K562 (cell line): Measurements from ENCODE around the gene GAD1. TPM values are rescaled to one million over a fixed set of nuclear protein-coding genes. Genes with fewer than 3 reads are reported as not detected.

Experiments used
- ATAC-seq: fragments of 200-7000 bp; cut with Tn5 transposase; 3 replicates; pipeline ENCODE4 v1.9.1; 2020; ENCODE audit warnings: moderate library complexity
- BruUV-seq: library from RNA; stranded (reverse); fragments of 400-500 nt; replicated peaks from 2 replicates; lab custom pipeline; 2021; lab: Mats Ljungman, UMichigan
- CTCF ChIA-PET: fragments of 300-600 bp; formaldehyde crosslinking; extraction: SDS; loops from one replicate; lab custom pipeline; 2021; ENCODE audit warnings: low intra/inter-chr PET ratio; lab: Yijun Ruan, JAX
- POLR2A ChIA-PET: fragments of 300-600, 350-650 bp; sonication (Branson Sonifier 250); formaldehyde crosslinking; extraction: SDS; loops from one replicate; lab custom pipeline; 2021; ENCODE audit warnings: antibody characterized with exemption, inconsistent platforms; lab: Yijun Ruan, JAX
- DNase-seq, 4 experiments: peaks; one replicate each; pipeline versions ENCODE4 v3.0.0 to v3.0.0-alpha.2; 2011 to 2018; ENCODE audit warnings: low spot score in 3 of 4, mixed read lengths in 3 of 4; ENCODE audit errors: extremely low read depth in 1 of 4
- FAIRE-seq: peaks from 2 replicates; lab custom pipeline; 2011; peaks lifted over from hg19 to GRCh38; lab: Jason Lieb, UNC
- H2AFZ ChIP-seq: 2 replicates; pipeline ENCODE4 v1.6.0; 2011; ENCODE audit warnings: low read depth, low read length, control low read depth, inconsistent platforms
- H3K27ac ChIP-seq: fragments of 200-600 bp; 3 replicates; pipeline ENCODE4 v1.8.0; 2011; ENCODE audit warnings: low read depth, mild to moderate bottlenecking, control low read depth, inconsistent platforms, low read length, moderate library complexity, mixed read lengths; ENCODE audit errors: extremely low read depth
- H3K27me3 ChIP-seq, 2 experiments: fragments of 300-600 bp in 1 of 2; 2 replicates in 1 of 2; 3 replicates in 1 of 2; pipeline versions ENCODE4 v1.6.0 to v1.8.0; 2011; ENCODE audit warnings: inconsistent platforms in 2 of 2, low read length in 2 of 2, mild to moderate bottlenecking in 1 of 2, mixed read lengths in 1 of 2, moderate library complexity in 1 of 2; ENCODE audit not compliant: control insufficient read depth in 2 of 2, insufficient read depth in 2 of 2
- H3K36me3 ChIP-seq: fragments of 300-600 bp; 3 replicates; pipeline ENCODE4 v1.8.0; 2011; ENCODE audit warnings: mild to moderate bottlenecking, low read length, inconsistent platforms; ENCODE audit not compliant: control insufficient read depth, insufficient read depth
- H3K4me1 ChIP-seq, 2 experiments: fragments of 200-600 bp in 1 of 2; replicated peaks in 1 of 2; 2 replicates in 1 of 2; 3 replicates in 1 of 2; pipeline versions ENCODE4 v1.5.1 to v1.8.0; 2011; ENCODE audit warnings: inconsistent platforms in 2 of 2, low read length in 2 of 2, mild to moderate bottlenecking in 1 of 2, mixed read lengths in 1 of 2, moderate library complexity in 1 of 2; ENCODE audit not compliant: control insufficient read depth in 2 of 2, insufficient read depth in 2 of 2
- H3K4me2 ChIP-seq: 2 replicates; pipeline ENCODE4 v1.6.1; 2011; ENCODE audit warnings: low read length, control low read depth, inconsistent platforms, mixed read lengths; ENCODE audit not compliant: insufficient read depth
- H3K4me3 ChIP-seq: fragments of 200-600 bp; sonication (generic), shearing (Covaris generic); 2 replicates; pipeline ENCODE4 v1.5.1; 2016; ENCODE audit warnings: control low read depth, inconsistent platforms
- H3K79me2 ChIP-seq: fragments of 200-600 bp; 3 replicates; pipeline ENCODE4 v1.8.0; 2011; ENCODE audit warnings: low read length, inconsistent platforms; ENCODE audit not compliant: control insufficient read depth, insufficient read depth
- H3K9ac ChIP-seq, 2 experiments: 2 replicates each; pipeline versions ENCODE4 v1.6.0 to v1.6.1; 2011; ENCODE audit warnings: low read depth in 2 of 2, low read length in 2 of 2, control low read depth in 1 of 2, inconsistent platforms in 1 of 2, mild to moderate bottlenecking in 1 of 2, mixed read lengths in 1 of 2; ENCODE audit not compliant: insufficient read depth in 1 of 2
- H3K9me1 ChIP-seq: one replicate; pipeline ENCODE4 v1.6.0; 2011; ENCODE audit warnings: inconsistent platforms, mild to moderate bottlenecking, low read length, moderate library complexity; ENCODE audit not compliant: control insufficient read depth, insufficient read depth
- H3K9me3 ChIP-seq: replicated peaks from 2 replicates; pipeline ENCODE4 v1.5.1; 2011; ENCODE audit warnings: low read depth, low read length, inconsistent platforms; ENCODE audit not compliant: control insufficient read depth, insufficient read depth
- H4K20me1 ChIP-seq: replicated peaks from 2 replicates; pipeline ENCODE4 v1.6.1; 2011; ENCODE audit warnings: low read length, inconsistent platforms, mixed read lengths; ENCODE audit not compliant: control insufficient read depth, insufficient read depth
- ARID1B ChIP-seq: fragments of 450-650 bp; IDR thresholded peaks from 2 replicates; pipeline ENCODE4 v1.6.1; 2016; ENCODE audit warnings: antibody characterized with exemption, mild to moderate bottlenecking, inconsistent platforms
- CBFA2T2 ChIP-seq: fragments of 450-650 bp; conservative IDR thresholded peaks from 2 replicates; pipeline ENCODE4 v1.6.1; 2017; ENCODE audit warnings: mild to moderate bottlenecking
- CREB1 ChIP-seq, 2 experiments: sonication (generic) in 1 of 2; formaldehyde crosslinking in 1 of 2; IDR thresholded peaks; 2 replicates each; pipeline versions ENCODE4 v1.6.1 to v1.8.0; 2012 to 2022; ENCODE audit warnings: inconsistent platforms in 1 of 2, mild to moderate bottlenecking in 1 of 2, missing genetic modification reagents in 1 of 2, moderate library complexity in 1 of 2
- CTBP1 ChIP-seq: fragments of 450-650 bp; IDR thresholded peaks from 2 replicates; pipeline ENCODE4 v1.6.1; 2016; ENCODE audit warnings: borderline replicate concordance
- EP300 ChIP-seq: IDR thresholded peaks from 2 replicates; pipeline ENCODE4 v1.6.1; 2012; ENCODE audit warnings: low read length, improper control_type of control experiment
- FOXP1 ChIP-seq: sonication (generic); formaldehyde crosslinking; IDR thresholded peaks from 2 replicates; pipeline ENCODE4 v1.8.0; 2022; ENCODE audit warnings: mild to moderate bottlenecking, missing genetic modification reagents
- KLF10 ChIP-seq: fragments of 250-450 bp; sonication (Bioruptor Pico); IDR thresholded peaks from 2 replicates; pipeline ENCODE4 v1.6.1; 2021; ENCODE audit warnings: matching md5 sums
- MEIS2 ChIP-seq: fragments of 450-650 bp; IDR thresholded peaks from 2 replicates; pipeline ENCODE4 v1.6.1; 2014; ENCODE audit warnings: mild to moderate bottlenecking; ENCODE audit not compliant: partially characterized antibody
- SAP30 ChIP-seq: fragments of 200-600 bp; sonication (generic); IDR thresholded peaks from 2 replicates; pipeline ENCODE4 v1.6.1; 2012; ENCODE audit warnings: borderline replicate concordance, low read depth, mild to moderate bottlenecking, moderate library complexity, low read length, control low read depth, inconsistent platforms; ENCODE audit not compliant: insufficient read depth, poor library complexity, severe bottlenecking
- SOX6 ChIP-seq: fragments of 450-650 bp; IDR thresholded peaks from 2 replicates; pipeline ENCODE4 v1.6.1; 2014; ENCODE audit warnings: mild to moderate bottlenecking
- TEAD4 ChIP-seq, 2 experiments: sonication (generic) in 1 of 2; formaldehyde crosslinking in 1 of 2; IDR thresholded peaks; 2 replicates each; pipeline versions ENCODE4 v1.6.1 to v1.8.0; 2012 to 2022; ENCODE audit warnings: borderline replicate concordance in 1 of 2, inconsistent platforms in 1 of 2, low read length in 1 of 2, mild to moderate bottlenecking in 1 of 2, missing genetic modification reagents in 1 of 2
- YY1 ChIP-seq, 3 experiments: IDR thresholded peaks; 2 replicates each; pipeline ENCODE4 v1.6.1; 2011; ENCODE audit warnings: low read length in 2 of 3, mild to moderate bottlenecking in 2 of 3, moderate library complexity in 2 of 3, borderline replicate concordance in 1 of 3, control low read depth in 1 of 3, low read depth in 1 of 3; ENCODE audit not compliant: insufficient read depth in 3 of 3, insufficient replicate concordance in 2 of 3, control insufficient read depth in 1 of 3, insufficient read length in 1 of 3; ENCODE audit errors: extremely low read depth in 1 of 3
- ZBTB33 ChIP-seq: sonication (generic); formaldehyde crosslinking; IDR thresholded peaks from 2 replicates; pipeline ENCODE4 v1.8.1; 2023; ENCODE audit warnings: mild to moderate bottlenecking, missing genetic modification reagents
- ZC3H8 ChIP-seq: fragments of 450-650 bp; IDR thresholded peaks from 2 replicates; pipeline ENCODE4 v1.6.1; 2017
- ZFP91 ChIP-seq: sonication (generic); formaldehyde crosslinking; IDR thresholded peaks from 2 replicates; pipeline ENCODE4 v1.8.0; 2022; ENCODE audit warnings: mild to moderate bottlenecking, missing genetic modification reagents
- WGBS: fragments of 100-300 bp; shearing (Covaris generic); methylation state at CpG from one replicate; pipeline ENCODE4 v1.1.6; 2016; ENCODE audit warnings: low coverage, mixed read lengths; ENCODE audit not compliant: insufficient coverage; ENCODE audit errors: missing lambda C conversion rate; 5-methylcytosine and 5-hydroxymethylcytosine counted together
- in situ Hi-C: fragments of 300-500 bp; cut with MboI; formaldehyde crosslinking; loops from 4 replicates; pipeline ENCODE4 v1.15.0; 2018; ENCODE audit warnings: inconsistent platforms, mixed read lengths
- intact Hi-C: fragments of 100-400 bp; cut with micrococcal nuclease; formaldehyde crosslinking; loops from 2 replicates; pipeline ENCODE4 v1.14.2; 2022
- polyA plus RNA-seq, 8 experiments: library from polyadenylated mRNA; depleted of rRNA in 4 of 8; stranded (reverse) in 5 of 8; unstranded in 3 of 8; fragments of >200 nt; fragmentation: Nextera tagmentation in 2 of 8; fragmentation: Illumina TruSeq in 1 of 8; extraction: Ambion mirVana in 2 of 8; extraction: Trizol in 1 of 8; gene quantifications; 2 replicates each; pipeline versions ENCODE4 v1.2.1 to v1.2.3, GENCODE V29; 2011 to 2014; ENCODE audit warnings: inconsistent platforms in 1 of 8, missing spikeins in 1 of 8
- total RNA-seq, 7 experiments: library from RNA; depleted of rRNA in 6 of 7; stranded (reverse); fragments of >200 nt in 6 of 7; fragmentation: Illumina TruSeq in 2 of 7; extraction: Trizol in 2 of 7; gene quantifications; 2 replicates each; pipeline versions ENCODE4 v1.2.1 to v1.2.3, GENCODE V29; 2011 to 2021; ENCODE audit warnings: low replicate concordance in 1 of 7

The GAD1 gene
- total and polyA plus RNA-seq, 9 of the 15 experiments (the other 6 are each of a cell fraction or from before 2014, with no cell fraction given) = 2.7 to 29.1 (median 15.7) TPM

GRCh38 chr2:170820757-170821530 is 4.3 kb downstream of the GAD1 start:
- DNase-seq (peak; percentile 43 to 63 (median 52)), FAIRE-seq (peak; percentile 85), ATAC-seq (peak; percentile 15; the same call in 2 of the 3 replicates)
- ChIA-PET CTCF (no interaction called here), POLR2A (interaction anchor here (0.6 kb wide), 1 partner anchor 24 kb away, joined by 3 read pairs; no protein-coding TSS in a partner anchor)
- H3K9ac ChIP-seq = no peak overlapping the region
- WGBS = 42% methylated on average over 18 of the region's 18 CpGs
- in situ Hi-C loops = loop anchor here (25.0 kb wide), 1 partner anchor 884 kb away; no protein-coding TSS in a partner anchor
- peaks cover 3 to 62% of the 10 kb centered on the region in 2 experiments; a peak in 4 of 5 replicates for H3K4me1 ChIP-seq
- H3K27me3 ChIP-seq = peaks cover 0 to 12% of the 10 kb centered on the region in 2 experiments; a peak in 2 of 5 replicates
- no peaks in the 10 kb centered on the region; the same call in 2 of the 3 replicates for H3K79me2 ChIP-seq
- H3K36me3 ChIP-seq = no peaks in the 10 kb centered on the region
- H2AFZ ChIP-seq = no peak overlapping the region
- H4K20me1 ChIP-seq = no peaks in the 10 kb centered on the region
- no TSS peak for BruUV-seq
- H3K4me2 ChIP-seq = no peak overlapping the region
- intact Hi-C loops = no loop called here
- H3K9me3 ChIP-seq = no peaks in the 10 kb centered on the region; the same call in 1 of the 2 replicates
- no peak overlapping the region for H3K27ac ChIP-seq
- H3K4me3 ChIP-seq = no peak overlapping the region
- H3K9me1 ChIP-seq = no peaks in the 10 kb centered on the region
- TF ChIP-seq ARID1B (peak; percentile 83), EP300 (peak; percentile 45), CBFA2T2 (peak; percentile 69), ZBTB33 (CRISPR knock-in tag) (no peak), CTBP1 (peak; percentile 17; the same call in 1 of the 2 replicates), ZC3H8 (no peak), TEAD4 (IDR thresholded peaks at IDR 0.05; ENCODE audit: low read length) (peak; percentile 85), TEAD4 (CRISPR knock-in tag; IDR thresholded peaks at IDR 0.05; ENCODE audit: borderline replicate concordance) (no peak), SAP30 (no peak), SOX6 (peak; percentile 12; the same call in 1 of the 2 replicates), KLF10 (CRISPR knock-in tag) (no peak), CREB1 (IDR thresholded peaks at IDR 0.05) (peak; percentile 28; the same call in 1 of the 2 replicates), CREB1 (CRISPR knock-in tag; IDR thresholded peaks at IDR 0.05) (no peak), YY1 (IDR thresholded peaks at IDR 0.05; ENCODE audit: borderline replicate concordance in 1 of 3, control insufficient read depth in 1 of 3, extremely low read depth in 1 of 3, insufficient read depth in 3 of 3, insufficient read length in 1 of 3, insufficient replicate concordance in 2 of 3, low read depth in 1 of 3, low read length in 2 of 3) (peak in 1 of 3 experiments; percentile 37), ZFP91 (CRISPR knock-in tag) (no peak), MEIS2 (peak; percentile 70), FOXP1 (CRISPR knock-in tag) (no peak)
